ENCODE data around the gene ZNF598. TPM values are rescaled to one million over a fixed set of nuclear protein-coding genes. Genes with fewer than 3 reads are reported as not detected.
A peak's percentile ranks its signal among the peaks of the same experiment; 100 is the strongest.

The ZNF598 gene
- total and polyA plus RNA-seq, 2 of the 13 experiments (the other 11 are each of a cell fraction or from before 2014, with no cell fraction given) = 13.5 to 14.2 TPM

GRCh38 chr16:2048116-2048543, 38.5 kb upstream of the ZNF598 start (continued):
- no peak for TF ChIP-seq MYNN (CRISPR knock-in tag; IDR thresholded peaks at IDR 0.05; ENCODE audit: low read depth)
- 0 out of 2 replicates have a peak, but pooled peaks have one; percentile 8 for TF ChIP-seq SAP130 (CRISPR knock-in tag; IDR thresholded peaks at IDR 0.05; ENCODE audit: low read depth)
- TF ChIP-seq SALL1 (CRISPR knock-in tag; IDR thresholded peaks at IDR 0.05) = 0 out of 2 replicates have a peak, but pooled peaks have one; percentile 11
- no peak for TF ChIP-seq ZNF770 (CRISPR knock-in tag; IDR thresholded peaks at IDR 0.05)
- TF ChIP-seq, protein P1, sequence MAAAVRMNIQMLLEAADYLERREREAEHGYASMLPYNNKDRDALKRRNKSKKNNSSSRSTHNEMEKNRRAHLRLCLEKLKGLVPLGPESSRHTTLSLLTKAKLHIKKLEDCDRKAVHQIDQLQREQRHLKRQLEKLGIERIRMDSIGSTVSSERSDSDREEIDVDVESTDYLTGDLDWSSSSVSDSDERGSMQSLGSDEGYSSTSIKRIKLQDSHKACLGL (CRISPR knock-in tag; IDR thresholded peaks at IDR 0.05) = no peak; the same call in 1 of the 2 replicates
- no peak for TF ChIP-seq DNMT1 (CRISPR knock-in tag; IDR thresholded peaks at IDR 0.05)
- TF ChIP-seq HOXD1 (CRISPR knock-in tag; IDR thresholded peaks at IDR 0.05) = no peak
- TF ChIP-seq ZNF230 (CRISPR knock-in tag; IDR thresholded peaks at IDR 0.05) = no peak
- TF ChIP-seq, protein P2, sequence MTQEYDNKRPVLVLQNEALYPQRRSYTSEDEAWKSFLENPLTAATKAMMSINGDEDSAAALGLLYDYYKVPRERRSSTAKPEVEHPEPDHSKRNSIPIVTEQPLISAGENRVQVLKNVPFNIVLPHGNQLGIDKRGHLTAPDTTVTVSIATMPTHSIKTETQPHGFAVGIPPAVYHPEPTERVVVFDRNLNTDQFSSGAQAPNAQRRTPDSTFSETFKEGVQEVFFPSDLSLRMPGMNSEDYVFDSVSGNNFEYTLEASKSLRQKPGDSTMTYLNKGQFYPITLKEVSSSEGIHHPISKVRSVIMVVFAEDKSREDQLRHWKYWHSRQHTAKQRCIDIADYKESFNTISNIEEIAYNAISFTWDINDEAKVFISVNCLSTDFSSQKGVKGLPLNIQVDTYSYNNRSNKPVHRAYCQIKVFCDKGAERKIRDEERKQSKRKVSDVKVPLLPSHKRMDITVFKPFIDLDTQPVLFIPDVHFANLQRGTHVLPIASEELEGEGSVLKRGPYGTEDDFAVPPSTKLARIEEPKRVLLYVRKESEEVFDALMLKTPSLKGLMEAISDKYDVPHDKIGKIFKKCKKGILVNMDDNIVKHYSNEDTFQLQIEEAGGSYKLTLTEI (CRISPR knock-in tag; conservative IDR thresholded peaks at IDR 0.05) = no peak

Measured in HepG2 (cell line).